HG03520 (cell line): ENCODE data around the gene NRROS.

Experiments
- ATAC-seq: cut with Tn5 transposase; IDR thresholded peaks from one replicate; pipeline ENCODE4 v1.9.1; 2021; ENCODE audit warnings: mild to moderate bottlenecking, moderate library complexity; ENCODE audit not compliant: unreplicated experiment

NRROS gene

DNA sequence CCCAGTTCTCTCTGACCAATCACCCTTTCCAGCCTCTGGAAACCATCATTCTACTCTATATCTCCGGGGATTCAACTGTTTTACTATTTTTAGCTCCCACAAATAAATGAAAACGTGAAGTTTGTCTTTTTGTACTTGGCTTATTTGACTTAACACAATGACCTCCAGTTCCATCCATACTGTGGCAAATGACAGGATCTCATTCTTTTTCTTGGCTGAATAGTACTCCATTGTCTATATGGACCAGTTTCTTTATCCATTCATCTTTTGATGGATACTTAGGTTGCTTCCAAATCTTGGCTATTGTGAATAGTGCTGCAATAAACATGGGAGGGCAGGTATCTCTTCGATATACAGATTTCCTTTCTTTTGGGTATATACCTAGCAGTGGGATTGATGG, 34.1 kb downstream of the NRROS start:
- no peak for ATAC-seq

DNA sequence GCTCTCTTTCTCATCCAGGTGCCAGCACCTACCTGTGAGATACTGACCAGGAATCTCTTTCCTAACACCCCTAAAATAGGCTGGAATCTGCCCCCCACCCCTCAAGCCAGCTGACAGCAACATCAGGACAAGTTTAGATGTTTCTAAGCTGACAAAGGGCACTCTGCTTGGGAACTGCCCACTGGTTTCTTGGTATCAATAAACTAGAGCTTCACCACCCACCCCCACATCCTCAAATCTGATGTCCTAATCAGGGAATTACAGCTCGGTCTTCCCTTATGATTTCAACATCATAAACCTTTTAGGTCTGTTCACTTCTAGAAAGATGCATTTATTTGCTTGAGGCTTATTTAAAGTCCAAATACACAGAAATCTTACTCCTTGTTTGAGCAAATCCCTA, 37.9 kb downstream of the NRROS start:
- no peak for ATAC-seq

DNA sequence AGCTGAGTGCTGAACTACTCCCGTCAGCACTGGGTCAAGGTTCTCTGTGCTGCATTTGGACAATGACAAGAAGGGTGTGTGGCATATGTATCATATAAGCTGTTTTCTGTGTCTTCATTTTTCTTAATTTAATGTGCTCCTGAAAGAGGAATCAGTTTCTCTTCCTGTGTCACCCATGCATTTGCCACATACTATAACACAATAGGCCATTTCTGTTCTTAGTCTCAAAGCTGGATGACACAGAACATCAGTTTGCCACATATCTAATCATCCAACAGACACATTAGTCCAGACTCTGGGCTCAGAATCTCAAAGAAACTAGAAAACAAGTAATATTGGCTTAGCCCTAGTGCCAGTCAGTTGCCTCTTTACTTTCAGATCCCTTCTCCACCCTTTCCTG, 38.4 kb downstream of the NRROS start:
- no peak for ATAC-seq

DNA sequence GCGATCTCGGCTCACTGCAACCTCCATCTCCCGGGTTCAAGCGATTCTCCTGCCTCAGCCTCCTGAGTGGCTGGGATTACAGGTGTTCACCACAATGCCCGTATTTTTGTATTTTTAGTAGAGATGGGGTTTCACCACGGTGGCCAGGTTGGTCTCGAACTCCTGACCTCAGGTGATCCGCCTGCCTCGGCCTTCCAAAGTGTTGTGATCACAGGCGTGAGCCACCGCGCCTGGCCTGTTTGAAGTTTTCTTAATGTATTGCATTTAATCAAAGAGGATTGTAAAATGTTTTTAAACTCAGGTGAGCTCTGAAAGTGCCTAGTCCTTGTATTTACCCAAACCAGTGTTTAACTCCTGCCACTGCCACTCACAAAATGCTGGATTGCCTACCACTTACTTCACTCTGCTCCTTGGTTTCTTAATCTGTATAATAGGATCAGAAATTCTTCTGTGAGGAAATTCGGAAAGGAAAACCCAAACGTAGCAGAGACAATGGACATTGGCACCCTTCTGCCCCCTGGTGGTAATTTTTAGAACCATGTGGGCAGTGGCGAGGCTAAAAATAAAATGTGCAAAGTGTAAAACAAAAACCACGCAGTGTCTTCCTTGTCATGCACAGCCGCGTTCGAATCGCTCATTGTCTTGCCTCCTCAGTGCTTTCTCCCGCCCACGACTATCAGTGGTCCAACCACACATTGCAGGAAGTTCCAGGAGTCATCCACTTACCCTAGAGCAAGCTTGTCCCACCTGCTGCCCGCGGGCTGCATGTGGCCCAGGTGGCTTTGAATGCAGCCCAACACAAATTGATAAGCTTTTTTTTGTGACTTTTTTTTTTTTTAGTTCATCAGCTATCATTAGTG, 45.3 kb downstream of the NRROS start:
- peak; percentile 81 for ATAC-seq

DNA sequence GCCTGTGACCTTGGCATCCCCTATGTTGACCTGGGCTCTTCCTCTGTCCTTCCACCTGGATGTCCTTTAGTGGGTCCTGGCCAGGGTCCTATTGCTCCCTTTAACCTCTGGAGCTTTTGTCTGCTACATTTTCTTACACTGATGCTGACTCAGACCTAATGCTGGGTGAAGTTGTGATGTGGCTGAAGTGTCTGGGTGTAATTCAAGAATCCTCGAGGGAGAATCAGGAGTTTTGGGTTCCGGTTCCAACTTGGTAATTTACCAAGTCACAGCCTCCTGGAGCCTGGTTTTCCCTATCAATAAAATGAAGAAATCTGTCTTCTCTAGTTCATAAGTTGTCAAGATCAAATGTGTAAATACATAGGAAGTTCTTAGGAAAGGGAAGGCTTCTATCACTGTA, 46.9 kb downstream of the NRROS start:
- ATAC-seq, result no peak

DNA sequence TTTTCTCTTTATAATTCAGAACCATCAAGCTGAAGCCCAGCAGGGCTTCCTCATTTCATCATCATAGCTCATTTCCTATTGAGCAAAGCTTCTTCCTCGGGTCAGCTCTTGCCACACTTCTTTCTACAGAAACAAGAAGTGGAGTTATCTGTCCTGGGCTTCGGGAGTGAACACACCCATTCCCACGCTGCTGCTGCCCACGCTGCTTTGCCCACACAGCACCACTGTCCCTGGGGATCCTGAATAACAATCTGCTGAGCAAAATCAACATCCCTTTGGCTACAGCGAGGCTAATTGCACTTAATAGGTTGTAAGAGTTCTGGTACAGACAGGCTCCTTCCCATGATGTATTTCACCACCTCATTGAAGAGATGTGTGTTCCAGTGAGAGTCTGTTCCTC, 48.9 kb downstream of the NRROS start:
- ATAC-seq, result no peak

DNA sequence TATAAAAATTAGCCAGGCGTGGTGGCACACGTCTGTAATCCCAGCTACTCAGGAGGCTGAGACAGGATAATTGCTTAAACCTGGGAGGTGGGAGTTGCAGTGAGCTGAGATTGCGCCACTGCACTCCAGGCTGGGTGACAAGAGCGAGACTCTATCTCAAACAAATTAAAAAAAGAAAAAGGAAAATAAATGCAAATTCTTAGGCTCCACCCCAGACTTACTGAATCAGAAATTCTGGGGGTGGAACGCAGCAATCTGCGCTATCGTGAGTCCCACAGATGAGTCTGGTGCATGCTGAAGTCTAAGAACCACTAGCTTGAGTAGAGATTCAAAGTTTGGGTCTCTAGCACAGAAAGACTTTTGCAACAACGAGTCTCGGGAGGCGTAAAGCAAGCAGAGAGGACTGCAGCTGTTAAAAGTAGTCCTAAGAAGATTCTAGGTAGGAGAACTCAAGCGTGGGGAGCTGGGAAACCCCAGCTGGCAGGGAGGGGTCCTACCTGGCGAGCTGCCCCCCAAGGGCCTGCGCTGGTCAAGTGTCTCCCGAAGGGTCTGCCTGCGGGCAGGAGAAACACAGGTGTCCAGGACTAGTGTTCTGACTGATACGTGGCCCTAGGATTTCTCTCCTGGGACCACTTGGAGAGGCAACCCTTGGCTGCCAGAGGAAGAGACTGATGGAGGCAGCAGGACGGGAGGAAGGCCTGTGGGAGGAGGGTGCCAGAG, 50.6 kb downstream of the NRROS start:
- ATAC-seq, result no peak

DNA sequence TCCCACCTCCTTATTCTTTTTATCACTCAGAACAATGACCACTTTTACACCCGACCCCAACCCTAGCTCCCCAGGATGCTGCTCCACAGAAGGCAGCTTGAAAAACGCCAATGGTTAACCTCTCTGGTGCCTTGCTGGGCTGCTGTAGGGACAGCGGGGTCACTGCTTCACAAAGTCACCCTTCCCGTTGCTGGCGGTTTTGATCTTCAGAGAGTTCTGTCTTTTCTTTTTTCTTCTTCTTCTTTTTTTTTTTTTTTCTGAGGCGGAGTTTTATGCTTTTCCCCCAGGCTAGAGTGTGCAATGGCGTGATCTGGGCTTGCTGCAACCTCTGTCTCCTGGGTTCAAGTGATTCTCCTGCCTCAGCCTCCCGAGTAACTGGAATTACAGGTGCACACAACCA, 51.9 kb downstream of the NRROS start:
- ATAC-seq, result no peak

DNA sequence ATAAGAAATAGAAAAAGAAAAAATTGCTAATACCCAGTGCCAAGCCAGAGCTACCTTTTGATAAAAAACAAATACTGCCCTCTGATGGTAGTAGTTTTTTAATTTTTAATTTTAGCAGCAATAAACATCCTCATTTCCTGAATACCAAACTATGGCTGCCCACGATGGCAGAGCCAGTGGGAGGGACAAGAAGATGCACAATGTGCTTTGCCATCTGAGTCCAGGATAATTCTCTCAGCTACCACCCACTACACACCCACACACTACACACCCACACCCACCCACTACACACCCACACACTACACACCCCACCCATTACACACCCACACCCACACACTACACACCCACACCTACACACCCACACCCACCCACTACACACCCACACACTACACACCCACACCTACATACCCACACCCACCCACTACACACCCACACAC, 54.7 kb downstream of the NRROS start:
- ATAC-seq, result no peak

DNA sequence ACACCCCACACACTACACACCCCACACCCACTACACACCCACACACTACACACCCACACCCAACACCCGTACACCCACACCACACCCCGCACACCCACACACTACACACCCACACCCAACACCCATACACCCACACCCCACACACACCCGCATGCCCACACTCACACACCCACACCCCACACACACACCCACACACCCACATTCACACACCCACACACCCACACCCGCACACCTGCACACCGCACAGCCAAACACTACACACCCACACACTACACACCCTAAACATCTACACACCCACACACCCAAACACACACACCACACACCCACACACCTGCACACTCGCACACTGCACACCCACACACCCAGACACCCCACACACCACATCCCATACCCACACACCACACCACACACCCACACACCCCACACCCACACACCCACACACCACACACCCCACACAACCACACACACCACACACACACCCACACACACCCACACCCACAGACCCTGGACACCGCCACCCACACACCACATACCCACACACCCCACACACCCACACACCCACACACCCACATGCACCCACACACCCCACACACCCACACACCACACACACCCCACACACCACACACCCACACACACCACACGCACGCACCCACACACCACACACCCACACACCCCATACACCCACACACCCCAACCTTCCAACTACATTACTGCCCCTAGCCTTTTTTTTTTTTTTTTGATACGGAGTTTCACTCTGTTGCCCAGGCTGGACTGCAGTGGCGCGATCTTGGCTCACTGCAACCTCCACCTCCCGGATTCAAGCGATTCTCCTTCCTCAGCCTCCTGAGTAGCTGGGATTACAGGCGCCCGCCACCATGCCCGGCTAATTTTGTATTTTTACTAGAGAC, 55.7 kb downstream of the NRROS start:
- ATAC-seq, result no peak

DNA sequence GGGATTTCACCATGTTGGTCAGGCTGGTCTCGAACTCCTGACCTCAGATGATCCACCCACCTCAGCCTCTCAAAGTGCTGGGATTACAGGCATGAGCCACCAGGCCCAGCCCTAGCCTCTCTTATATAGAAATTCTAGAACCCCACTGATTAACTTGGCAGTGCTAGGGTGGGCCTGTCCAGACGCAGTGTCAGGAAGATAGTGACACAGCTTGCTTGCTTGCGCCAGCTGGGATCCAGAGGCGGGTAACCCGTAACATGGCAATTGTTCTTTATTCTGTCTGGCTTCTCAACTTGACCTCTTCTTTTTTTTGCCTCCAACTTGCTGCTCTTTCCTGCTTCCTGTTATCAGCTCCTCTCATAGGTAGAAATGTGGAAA, 56.3 kb downstream of the NRROS start:
- no peak for ATAC-seq

DNA sequence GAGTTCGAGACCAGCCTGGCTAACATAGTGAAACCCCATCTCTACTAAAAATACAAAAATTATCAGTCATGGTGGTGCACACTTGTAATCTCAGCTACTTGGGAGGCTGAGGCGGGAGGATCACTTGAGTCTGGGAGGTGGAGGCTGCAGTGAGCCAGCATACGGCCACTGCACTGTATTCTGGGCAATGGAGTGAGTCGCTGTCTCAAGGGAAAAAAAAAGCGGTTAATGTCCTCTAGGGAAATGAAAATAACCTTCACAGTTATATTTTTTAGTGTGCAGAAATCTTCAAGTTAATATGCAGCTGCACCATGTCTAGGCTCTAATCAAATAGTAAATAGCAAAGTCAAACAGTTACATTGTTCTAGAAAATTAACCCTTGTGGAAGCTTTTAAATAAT, 57.8 kb downstream of the NRROS start:
- ATAC-seq, result no peak

DNA sequence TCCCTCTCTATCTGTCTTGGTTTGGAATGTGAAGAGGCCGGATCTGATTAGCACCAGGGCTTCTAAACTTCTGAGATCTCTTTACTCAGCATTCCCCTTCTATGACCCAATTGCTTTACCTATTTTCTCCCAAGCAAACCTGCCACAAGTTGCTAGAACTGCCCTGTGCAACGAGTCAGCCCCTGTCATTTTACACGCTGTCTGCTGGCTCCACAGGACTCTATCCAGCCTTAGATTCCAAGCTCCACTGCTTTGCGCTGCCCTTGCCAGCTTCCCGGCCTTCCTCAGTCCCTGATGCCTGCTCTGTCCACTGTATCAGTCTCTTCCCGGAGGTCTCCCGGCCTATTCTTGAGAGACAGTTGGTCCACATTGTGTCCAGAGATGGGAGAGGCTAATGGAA, 60.3 kb downstream of the NRROS start:
- ATAC-seq, result no peak

DNA sequence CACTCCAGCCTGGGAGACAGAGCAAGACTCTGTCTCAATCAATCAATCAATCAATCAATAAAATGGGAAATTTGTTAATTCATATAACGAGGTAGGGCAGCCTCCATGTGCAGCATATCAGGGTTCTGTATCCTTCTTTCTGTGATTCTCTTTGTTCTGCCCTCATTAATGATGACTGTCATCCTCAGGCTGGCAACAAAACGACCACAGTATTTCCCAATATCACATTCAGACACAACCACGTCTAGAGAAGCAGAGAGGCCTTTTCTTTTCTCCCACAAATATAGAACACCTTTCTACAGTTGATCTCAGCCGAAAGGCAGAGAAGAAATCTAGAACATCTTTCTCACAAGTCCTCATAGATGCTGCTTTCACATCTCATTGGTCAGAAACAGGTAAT, 61.3 kb downstream of the NRROS start:
- no peak for ATAC-seq

DNA sequence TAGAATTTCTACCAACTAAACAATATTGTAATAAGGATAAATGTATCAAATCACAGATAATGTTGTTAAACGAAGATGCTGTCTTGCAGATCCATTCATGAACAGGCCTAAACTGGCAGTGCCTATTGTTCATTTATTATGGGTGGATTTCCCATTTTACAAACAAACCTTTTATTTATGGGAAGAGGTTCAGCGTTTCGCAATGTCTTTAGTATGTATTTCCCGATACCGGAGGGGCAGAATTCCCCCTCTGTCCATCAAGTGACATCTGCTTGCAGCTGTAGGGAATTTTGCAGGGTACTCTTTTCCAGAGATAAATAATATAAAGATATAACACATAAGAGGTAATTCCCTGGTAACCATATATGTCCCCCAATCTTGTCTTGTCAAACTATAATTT, 66.8 kb downstream of the NRROS start:
- no peak for ATAC-seq

DNA sequence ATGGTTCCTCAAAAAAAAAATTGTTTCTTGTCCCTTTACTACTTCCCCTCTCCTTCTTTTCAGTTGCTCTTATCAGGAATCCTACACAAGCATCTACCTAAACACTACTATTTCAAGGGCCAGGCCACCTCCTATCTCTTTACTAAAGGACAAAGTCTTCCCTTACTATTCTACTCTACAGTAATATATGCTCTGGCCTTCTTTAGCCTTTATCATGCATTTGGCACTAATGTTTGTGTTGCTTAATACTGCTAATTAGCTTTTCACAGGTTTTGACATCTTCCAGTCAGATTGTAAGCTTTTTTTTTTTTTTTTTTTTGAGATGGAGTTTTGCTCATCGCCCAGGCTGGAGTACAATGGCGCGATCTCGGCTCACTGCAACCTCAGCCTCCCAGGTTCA, 67.2 kb downstream of the NRROS start:
- no peak for ATAC-seq

DNA sequence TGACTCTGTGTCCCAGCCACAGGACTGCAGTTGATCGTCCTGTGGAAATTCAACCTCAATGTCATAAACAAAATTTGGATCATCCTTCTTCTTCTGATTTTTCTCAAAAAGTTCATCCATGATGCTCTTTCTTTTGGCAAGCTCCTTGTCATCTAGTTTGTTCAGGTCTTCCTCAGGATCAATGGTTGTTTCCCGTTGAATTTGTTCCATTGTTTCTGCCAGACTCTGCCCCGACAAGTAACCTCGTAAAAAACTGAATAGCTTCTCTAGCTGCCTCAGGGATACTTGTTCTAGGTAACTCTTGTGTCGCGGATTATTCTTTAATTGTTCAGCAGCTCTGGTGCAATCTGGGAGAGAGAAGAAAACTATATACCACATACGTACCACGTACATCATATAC, 68.1 kb downstream of the NRROS start:
- ATAC-seq, result no peak

DNA sequence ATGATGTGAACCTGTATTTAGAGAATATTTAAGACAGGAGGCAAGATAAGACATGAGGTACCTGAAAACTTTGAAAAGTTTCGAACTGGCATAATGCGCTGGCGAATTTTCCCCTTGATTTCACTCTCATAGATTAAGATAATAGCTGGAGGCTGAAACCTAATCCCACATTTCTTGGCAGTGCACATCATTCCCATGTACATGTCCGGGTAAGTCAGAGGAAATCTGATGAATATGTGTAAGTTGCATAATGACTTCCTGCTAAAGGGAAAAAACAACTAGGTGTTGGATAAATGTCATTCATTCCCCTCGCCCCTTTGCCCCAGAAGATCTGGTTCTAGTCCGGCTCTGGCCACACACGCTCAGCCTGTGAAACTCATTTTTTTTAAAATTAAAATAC, 69.0 kb downstream of the NRROS start:
- ATAC-seq, result no peak
